Measurements from ENCODE around the gene B3GNT9.
"Not testable (repeated sequence)": the region's sequence is repeated elsewhere in the genome, so short reads cannot be mapped to it uniquely, and the experiment has no call there.

Gene B3GNT9

DNA sequence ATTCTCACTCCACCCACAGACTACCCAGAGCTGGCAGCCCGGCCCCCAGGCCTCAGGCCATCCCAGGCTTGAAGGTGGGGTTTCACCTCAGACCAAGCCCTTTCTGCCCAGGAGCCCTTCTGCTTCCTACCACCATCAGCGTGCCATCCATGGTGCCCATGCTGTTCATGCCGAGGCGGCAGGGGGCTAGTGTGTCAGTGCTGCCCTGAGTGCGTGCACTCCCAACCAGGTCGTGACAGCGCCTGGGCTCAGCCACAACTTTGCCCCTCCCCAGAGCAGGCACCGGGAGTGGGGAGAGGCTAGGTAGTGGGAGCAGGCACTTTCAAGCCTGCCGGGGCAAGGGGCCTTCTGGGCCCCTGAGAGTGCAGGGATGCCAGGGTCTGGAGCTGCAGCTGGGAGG, 8.5 kb downstream of the B3GNT9 start:
- DNase-seq (ENCODE audit: low read depth, low spot score): no peak
- TF ChIP-seq, protein P1, sequence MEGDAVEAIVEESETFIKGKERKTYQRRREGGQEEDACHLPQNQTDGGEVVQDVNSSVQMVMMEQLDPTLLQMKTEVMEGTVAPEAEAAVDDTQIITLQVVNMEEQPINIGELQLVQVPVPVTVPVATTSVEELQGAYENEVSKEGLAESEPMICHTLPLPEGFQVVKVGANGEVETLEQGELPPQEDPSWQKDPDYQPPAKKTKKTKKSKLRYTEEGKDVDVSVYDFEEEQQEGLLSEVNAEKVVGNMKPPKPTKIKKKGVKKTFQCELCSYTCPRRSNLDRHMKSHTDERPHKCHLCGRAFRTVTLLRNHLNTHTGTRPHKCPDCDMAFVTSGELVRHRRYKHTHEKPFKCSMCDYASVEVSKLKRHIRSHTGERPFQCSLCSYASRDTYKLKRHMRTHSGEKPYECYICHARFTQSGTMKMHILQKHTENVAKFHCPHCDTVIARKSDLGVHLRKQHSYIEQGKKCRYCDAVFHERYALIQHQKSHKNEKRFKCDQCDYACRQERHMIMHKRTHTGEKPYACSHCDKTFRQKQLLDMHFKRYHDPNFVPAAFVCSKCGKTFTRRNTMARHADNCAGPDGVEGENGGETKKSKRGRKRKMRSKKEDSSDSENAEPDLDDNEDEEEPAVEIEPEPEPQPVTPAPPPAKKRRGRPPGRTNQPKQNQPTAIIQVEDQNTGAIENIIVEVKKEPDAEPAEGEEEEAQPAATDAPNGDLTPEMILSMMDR (IDR thresholded peaks at IDR 0.05; ENCODE audit: insufficient read depth, low read length, missing control alignments): no peak
- ChIA-PET POLR2A (interaction anchor here (1.2 kb wide), 1 partner anchor 8 kb away, joined by 4 read pairs; the partner anchor contains the start of gene B3GNT9), CTCF (interaction anchor here (0.8 to 9.3 kb wide), 4 partner anchors 14 to 188 kb away, joined by 3 to 91 read pairs (median 8); no protein-coding TSS in a partner anchor)
- H3K4me3 ChIP-seq (ENCODE audit: low read depth, low read length): no peak overlapping the region

DNA sequence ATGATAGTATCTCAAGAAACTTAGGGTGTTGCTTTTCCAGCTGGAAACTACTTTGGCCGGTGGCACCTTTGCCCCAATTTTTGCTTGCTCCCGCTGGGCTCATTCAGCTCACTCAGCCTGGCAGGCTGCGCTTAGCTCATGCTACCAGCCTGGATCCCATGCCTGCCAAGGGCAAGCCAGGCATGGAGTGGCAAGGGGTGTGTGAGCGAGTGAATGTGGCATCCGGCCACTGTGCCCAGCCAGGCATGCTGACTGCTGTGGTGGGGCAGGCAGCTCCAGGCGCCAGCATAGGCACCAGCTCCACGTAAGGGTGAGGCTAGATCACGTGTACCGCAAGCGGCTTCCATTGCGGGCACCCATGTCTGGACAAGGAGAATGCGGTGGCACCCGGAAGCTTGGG, 9.4 kb downstream of the B3GNT9 start:
- ChIA-PET CTCF (interaction anchor here (0.8 to 9.3 kb wide), 8 partner anchors 10 to 187 kb away, joined by 3 to 91 read pairs (median 6); partner anchors contain the start of genes B3GNT9, CES3 and NOL3), POLR2A (interaction anchor here (0.9 to 1.2 kb wide), 2 partner anchors 9 to 26 kb away, joined by 3 to 4 read pairs; partner anchors contain the start of gene B3GNT9)
- DNase-seq (ENCODE audit: low read depth, low spot score): no peak
- H3K4me3 ChIP-seq (ENCODE audit: low read depth, low read length): no peak overlapping the region
- TF ChIP-seq, protein P1 (IDR thresholded peaks at IDR 0.05; ENCODE audit: insufficient read depth, low read length, missing control alignments): no peak

DNA sequence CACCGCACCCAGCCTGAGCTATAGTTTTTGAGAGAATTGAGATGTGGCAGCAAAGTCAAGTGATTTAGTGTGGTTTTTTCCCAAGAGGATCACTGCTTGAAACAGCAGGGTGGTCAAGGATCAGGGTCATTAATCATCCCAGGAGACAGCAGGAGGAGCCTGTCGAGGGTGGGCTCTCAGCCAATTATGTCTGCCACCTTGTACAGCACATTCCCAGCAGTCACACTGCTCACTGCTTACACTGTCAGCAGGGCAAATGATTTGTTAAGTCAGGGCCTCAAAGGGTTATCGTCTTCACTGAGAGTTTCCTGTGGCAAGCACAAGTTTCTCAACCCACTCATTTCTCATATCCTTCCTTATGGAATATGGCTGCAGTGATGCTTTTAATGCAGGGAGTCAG, 13.2 kb downstream of the B3GNT9 start:
- CTCF ChIA-PET: interaction anchor here (0.5 to 9.3 kb wide), 7 partner anchors 13 to 176 kb away, joined by 3 to 91 read pairs (median 3); partner anchors contain the start of genes CES3 and PHAF1

DNA sequence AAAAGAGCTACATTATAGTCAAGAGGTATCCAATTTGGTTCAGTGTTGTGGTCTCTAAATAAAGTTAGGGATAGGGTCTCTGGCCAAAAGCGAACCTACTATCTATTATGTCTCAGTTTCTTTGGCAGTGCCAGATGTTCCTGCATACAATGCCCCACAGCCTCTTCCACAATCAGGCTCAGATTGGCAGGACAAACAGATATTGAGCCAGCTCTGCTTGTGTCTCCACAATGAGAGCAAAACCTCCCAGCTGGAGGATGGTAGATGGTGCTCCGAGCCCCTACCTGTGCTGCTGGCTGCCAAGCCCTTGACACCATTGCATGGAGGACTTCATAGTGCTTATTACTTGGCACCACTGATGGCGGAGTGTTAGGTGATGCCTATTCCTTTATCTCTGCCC, 21.4 kb downstream of the B3GNT9 start:
- TF ChIP-seq, protein P1 (IDR thresholded peaks at IDR 0.05; ENCODE audit: insufficient read depth, low read length, missing control alignments): no peak
- H3K4me3 ChIP-seq (ENCODE audit: low read depth, low read length): no peak overlapping the region
- DNase-seq (ENCODE audit: low read depth, low spot score): no peak
- POLR2A ChIA-PET: no interaction called here
- CTCF ChIA-PET: interaction anchor here (0.8 to 3.5 kb wide), 8 partner anchors 9 to 152 kb away, joined by 3 to 22 read pairs (median 6); partner anchors contain the start of gene B3GNT9

More for the DNA sequence above, 13.2 kb downstream of the B3GNT9 start:
- TF ChIP-seq, protein P1 (IDR thresholded peaks at IDR 0.05; ENCODE audit: insufficient read depth, low read length, missing control alignments): no peak
- H3K4me3 ChIP-seq (ENCODE audit: low read depth, low read length): no peak overlapping the region
- no peak for DNase-seq (ENCODE audit: low read depth, low spot score)
- POLR2A ChIA-PET: no interaction called here

DNA sequence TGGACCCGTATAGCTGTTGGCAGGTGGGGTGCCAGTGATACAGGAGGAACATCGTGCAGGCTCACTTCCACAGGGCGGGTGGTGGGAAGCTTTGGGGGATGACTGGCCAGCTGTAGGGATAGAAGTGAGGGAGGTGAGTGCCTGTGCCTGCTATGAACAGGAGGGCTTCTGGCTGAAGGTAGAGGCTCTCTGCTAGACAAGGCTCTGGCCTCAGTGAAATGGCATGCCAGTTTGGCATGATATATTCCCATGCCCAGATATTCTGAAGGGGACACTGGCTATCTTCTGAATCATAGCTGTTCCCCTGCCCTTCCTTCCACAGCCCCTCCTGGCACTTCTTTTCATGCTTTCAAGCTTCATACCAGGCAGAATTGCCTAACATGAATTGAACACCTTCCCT, 21.9 kb downstream of the B3GNT9 start:
- no peak for DNase-seq (ENCODE audit: low read depth, low spot score)
- H3K4me3 ChIP-seq (ENCODE audit: low read depth, low read length): no peak overlapping the region
- CTCF ChIA-PET: interaction anchor here (0.8 to 3.5 kb wide), 8 partner anchors 9 to 151 kb away, joined by 3 to 22 read pairs (median 6); partner anchors contain the start of gene B3GNT9
- TF ChIP-seq, protein P1 (IDR thresholded peaks at IDR 0.05; ENCODE audit: insufficient read depth, low read length, missing control alignments): no peak
- POLR2A ChIA-PET: no interaction called here

DNA sequence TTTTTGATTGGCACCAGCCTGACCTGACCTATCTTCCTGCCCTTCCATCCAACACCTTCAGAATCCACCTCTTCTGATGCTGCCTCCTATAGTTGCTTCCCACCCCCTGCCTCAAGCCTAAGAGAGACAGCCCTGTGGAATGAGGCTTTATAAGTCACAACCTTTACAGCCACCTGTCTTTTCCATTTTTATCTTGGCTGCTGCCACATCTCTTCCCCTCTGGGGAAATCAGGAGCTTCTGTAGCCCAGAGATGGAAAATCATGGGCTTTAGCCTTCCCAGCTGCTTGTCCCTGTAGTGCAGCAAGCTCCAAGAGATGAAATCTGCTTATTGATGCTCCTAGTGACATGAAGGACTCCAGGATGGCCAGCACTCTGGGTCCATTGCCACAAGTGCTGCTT, 22.4 kb downstream of the B3GNT9 start:
- ChIA-PET CTCF (interaction anchor here (0.8 to 3.5 kb wide), 5 partner anchors 8 to 151 kb away, joined by 4 to 22 read pairs (median 8); no protein-coding TSS in a partner anchor), POLR2A (no interaction called here)
- no peak for DNase-seq (ENCODE audit: low read depth, low spot score)
- TF ChIP-seq, protein P1 (IDR thresholded peaks at IDR 0.05; ENCODE audit: insufficient read depth, low read length, missing control alignments): no peak
- no peak overlapping the region for H3K4me3 ChIP-seq (ENCODE audit: low read depth, low read length)

DNA sequence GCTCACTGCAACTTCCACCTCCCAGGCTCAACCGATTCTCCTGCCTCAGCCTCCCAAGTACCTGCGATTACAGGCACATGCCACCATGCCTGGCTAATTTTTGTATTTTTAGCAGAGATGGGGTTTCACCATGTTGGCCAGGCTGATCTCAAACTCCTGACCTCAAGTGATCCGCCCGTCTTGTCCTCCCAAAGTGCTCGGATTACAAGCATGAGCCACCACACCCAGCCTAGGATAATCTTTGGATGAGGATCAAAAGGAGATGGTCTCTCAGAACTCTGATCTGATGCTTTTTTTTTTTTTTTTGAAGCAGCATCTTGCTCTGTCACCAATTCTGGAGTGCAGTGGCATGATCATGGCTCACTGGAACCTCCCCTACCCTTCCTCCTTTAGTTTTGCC, 28.0 kb downstream of the B3GNT9 start:
- DNase-seq (ENCODE audit: low read depth, low spot score): not testable (repeated sequence)

More for the DNA sequence above, 28.0 kb downstream of the B3GNT9 start:
- CTCF ChIA-PET: interaction anchor here (1.5 kb wide), 1 partner anchor 10 kb away, joined by 3 read pairs; no protein-coding TSS in a partner anchor
- H3K4me3 ChIP-seq (ENCODE audit: low read depth, low read length); POLR2A ChIA-PET: not testable (repeated sequence)
